Keratinocyte (primary cell): ENCODE measurements around the gene CHAC1.

Experiments
- CTCF ChIP-seq, 3 experiments: IDR thresholded peaks in 1 of 3; conservative IDR thresholded peaks in 1 of 3; optimal IDR thresholded peaks in 1 of 3; 2 replicates in 2 of 3; 3 replicates in 1 of 3; pipeline versions ENCODE3 to v1.5.1; 2011; ENCODE audit warnings: low read length in 3 of 3, mild to moderate bottlenecking in 3 of 3, moderate library complexity in 2 of 3, control low read depth in 1 of 3, inconsistent platforms in 1 of 3; ENCODE audit not compliant: insufficient read depth in 2 of 3; ENCODE audit errors: extremely low read depth in 1 of 3
- EZH2 ChIP-seq: IDR thresholded peaks from one replicate; pipeline ENCODE4 v1.6.1; 2012; ENCODE audit warnings: inconsistent platforms, mild to moderate bottlenecking, low read length, moderate library complexity

- TF ChIP-seq CTCF (optimal IDR thresholded peaks at IDR 0.05 in 1 of 3, IDR thresholded peaks at IDR 0.05 in 1 of 3, conservative IDR thresholded peaks at IDR 0.05 in 1 of 3; ENCODE audit: extremely low read depth in 1 of 3, insufficient read depth in 2 of 3, low read length in 3 of 3) (no peak), EZH2 (no peak)
Measured at GRCh38 chr15:40908095-40908494, 45.2 kb upstream of the CHAC1 start.
